GM23338 (cell line): ENCODE results near the gene ANKRD17. TPM values are rescaled to one million over a fixed set of nuclear protein-coding genes. Genes with fewer than 3 reads are reported as not detected.
A peak's percentile ranks its signal among the peaks of the same experiment; 100 is the strongest.

Experiments
- ATAC-seq: fragments of 200-7000 bp; cut with Tn5 transposase; 3 replicates; pipeline ENCODE4 v1.9.1; 2020
- DNase-seq: peaks from one replicate; pipeline ENCODE4 v3.0.0-alpha.2; 2015; ENCODE audit warnings: low spot score
- H2AFZ ChIP-seq: fragments of 200-600 bp; sonication (generic); 2 replicates; pipeline ENCODE4 v1.8.0; 2016; ENCODE audit warnings: antibody characterized with exemption, mild to moderate bottlenecking, moderate library complexity
- H3F3A ChIP-seq: fragments of 200-600 bp; sonication (generic); replicated peaks from 2 replicates; pipeline ENCODE4 v1.8.0; 2017; ENCODE audit warnings: antibody characterized with exemption, mixed run types, low read depth
- H3K27ac ChIP-seq: fragments of 200-600 bp; sonication (generic); 2 replicates; pipeline ENCODE4 v1.6.1; 2016; ENCODE audit warnings: low read depth
- H3K27me3 ChIP-seq: fragments of 200-600 bp; sonication (generic); 2 replicates; pipeline ENCODE4 v1.8.0; 2016; ENCODE audit warnings: mild to moderate bottlenecking, mixed run types, moderate library complexity; ENCODE audit not compliant: insufficient read depth
- H3K36me3 ChIP-seq: fragments of 200-600 bp; sonication (generic); 2 replicates; pipeline ENCODE4 v1.8.0; 2016; ENCODE audit warnings: mild to moderate bottlenecking; ENCODE audit not compliant: insufficient read depth
- H3K4me1 ChIP-seq: fragments of 200-600 bp; sonication (generic); 2 replicates; pipeline ENCODE4 v1.8.0; 2016; ENCODE audit warnings: mild to moderate bottlenecking, moderate library complexity; ENCODE audit not compliant: insufficient read depth
- H3K4me2 ChIP-seq: fragments of 200-600 bp; sonication (generic); 2 replicates; pipeline ENCODE4 v1.7.1; 2017; ENCODE audit warnings: mixed run types
- H3K4me3 ChIP-seq: fragments of 200-600 bp; sonication (generic); 2 replicates; pipeline ENCODE4 v1.6.1; 2016; ENCODE audit warnings: mixed run types
- H3K79me2 ChIP-seq: fragments of 200-600 bp; sonication (generic); replicated peaks from 2 replicates; pipeline ENCODE4 v1.8.0; 2017; ENCODE audit warnings: mild to moderate bottlenecking; ENCODE audit not compliant: insufficient read depth
- H3K9me2 ChIP-seq: fragments of 200-600 bp; sonication (generic); 2 replicates; pipeline ENCODE4 v1.8.0; 2017; ENCODE audit not compliant: insufficient read depth
- H4K20me1 ChIP-seq: fragments of 200-600 bp; sonication (generic); replicated peaks from 2 replicates; pipeline ENCODE4 v1.8.0; 2017; ENCODE audit warnings: mild to moderate bottlenecking; ENCODE audit not compliant: insufficient read depth
- H3K27ac Mint-ChIP-seq: 2 replicates; pipeline ENCODE4 v1.8.0; 2020; ENCODE audit warnings: inconsistent platforms, mild to moderate bottlenecking, moderate library complexity, mixed read lengths
- H3K27me3 Mint-ChIP-seq: 3 replicates; pipeline ENCODE4 v1.8.0; 2022; ENCODE audit warnings: low read depth, mild to moderate bottlenecking, moderate library complexity, mixed read lengths, inconsistent platforms; ENCODE audit not compliant: insufficient read depth, poor library complexity
- H3K36me3 Mint-ChIP-seq: 3 replicates; pipeline ENCODE4 v1.8.0; 2021; ENCODE audit warnings: low read depth, mild to moderate bottlenecking, inconsistent platforms, moderate library complexity, mixed read lengths
- H3K4me1 Mint-ChIP-seq: 3 replicates; pipeline ENCODE4 v1.8.0; 2020; ENCODE audit warnings: mild to moderate bottlenecking, inconsistent platforms, mixed read lengths
- H3K4me3 Mint-ChIP-seq: 3 replicates; pipeline ENCODE4 v1.8.0; 2021; ENCODE audit warnings: moderate library complexity, mild to moderate bottlenecking, inconsistent platforms, mixed read lengths
- H3K9me3 Mint-ChIP-seq: 3 replicates; pipeline ENCODE4 v1.8.0; 2020; ENCODE audit warnings: moderate library complexity, mild to moderate bottlenecking, inconsistent platforms, mixed read lengths
- EZH2 ChIP-seq: fragments of 200-600 bp; sonication (generic); IDR thresholded peaks from one replicate; pipeline ENCODE4 v1.8.0; 2017; ENCODE audit warnings: antibody characterized with exemption, mild to moderate bottlenecking, low read depth; ENCODE audit not compliant: unreplicated experiment
- JUNB ChIP-seq: IDR thresholded peaks from one replicate; pipeline ENCODE4 v1.6.1; 2016; ENCODE audit warnings: antibody characterized with exemption; ENCODE audit not compliant: unreplicated experiment
- POLR2AphosphoS5 ChIP-seq: IDR thresholded peaks from 2 replicates; pipeline ENCODE4 v1.6.1; 2016; ENCODE audit warnings: antibody characterized with exemption, low read depth
- STAT1 ChIP-seq: IDR thresholded peaks from one replicate; pipeline ENCODE4 v1.6.1; 2016; ENCODE audit warnings: antibody characterized with exemption; ENCODE audit not compliant: unreplicated experiment
- ZNF114 ChIP-seq: fragments of 250-450 bp; sonication (Bioruptor Pico); IDR thresholded peaks from 2 replicates; pipeline ENCODE4 v1.5.0; 2020; ENCODE audit warnings: mild to moderate bottlenecking, moderate library complexity
- polyA plus RNA-seq: library from polyadenylated mRNA; unstranded; fragments of >200 nt; fragmentation: Nextera tagmentation; extraction: Ambion mirVana; gene quantifications from 2 replicates; pipeline ENCODE4 v1.2.1, GENCODE V29; 2016
- total RNA-seq: library from RNA; depleted of rRNA; stranded (reverse); fragments of >200 nt; shearing (Covaris generic); gene quantifications from 2 replicates; pipeline ENCODE4 v1.2.3, GENCODE V29; 2014
- TF ChIP-seq, protein P1 (sequence below): IDR thresholded peaks from one replicate; pipeline ENCODE4 v1.6.1; 2018; ENCODE audit warnings: antibody characterized with exemption; ENCODE audit not compliant: unreplicated experiment
- TF ChIP-seq, protein P2 (sequence below): IDR thresholded peaks from 2 replicates; pipeline ENCODE4 v1.6.1; 2016; ENCODE audit warnings: antibody characterized with exemption

ANKRD17 gene
- total and polyA plus RNA-seq, 2 experiments from 2014 or later, result 41.9 to 85.3 TPM

GRCh38 chr4:73224886-73225285, 33.7 kb downstream of the ANKRD17 start:
- H3K79me2 ChIP-seq, result peaks cover 97% of the 10 kb centered on the region
- H3K27me3 Mint-ChIP-seq, result peaks cover 2% of the 10 kb centered on the region

DNA sequence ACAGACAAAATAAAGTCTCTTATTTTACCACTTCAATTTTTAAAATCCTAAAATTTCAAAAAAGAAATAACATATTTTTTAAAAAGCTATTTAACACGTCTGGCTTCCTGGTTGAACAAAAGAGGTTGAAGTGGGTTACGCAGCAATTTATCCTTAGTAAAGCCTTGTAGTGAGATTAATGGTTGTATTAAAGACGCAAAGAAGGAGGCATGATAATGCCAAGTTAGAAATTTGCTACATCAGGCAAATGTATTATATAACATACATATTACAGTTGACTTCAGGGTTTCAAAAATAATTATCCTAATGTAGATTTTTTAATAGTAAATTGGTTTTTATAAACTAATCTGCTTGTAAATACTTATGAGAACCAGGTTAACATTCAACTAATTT, 35.3 kb downstream of the ANKRD17 start:
- Mint-ChIP-seq H3K4me1 (peaks cover 28% of the 10 kb centered on the region), H3K9me3 (no peaks in the 10 kb centered on the region), H3K27me3 (peaks cover 2% of the 10 kb centered on the region), H3K4me3 (peak overlapping the region; percentile 26; the same call in 1 of the 3 replicates), H3K36me3 (no peaks in the 10 kb centered on the region), H3K27ac (no peak overlapping the region)
- Histone ChIP-seq H3K4me2 (peak overlapping the region; percentile 24; the same call in 1 of the 2 replicates), H4K20me1 (peaks cover 15% of the 10 kb centered on the region; the same call in 1 of the 2 replicates), H3K79me2 (peaks cover 97% of the 10 kb centered on the region), H3K27ac (0 out of 2 replicates have a peak overlapping the region, but pooled peaks have one; percentile 23), H3K9me2 (no peaks in the 10 kb centered on the region), H3K27me3 (no peaks in the 10 kb centered on the region), H3K36me3 (no peaks in the 10 kb centered on the region), H2AFZ (no peak overlapping the region), H3F3A (no peaks in the 10 kb centered on the region), H3K4me3 (no peak overlapping the region), H3K4me1 (peaks cover 34% of the 10 kb centered on the region)
- no peak for DNase-seq
- ATAC-seq, result no peak
- no peak for TF ChIP-seq EZH2
- TF ChIP-seq, protein P1, sequence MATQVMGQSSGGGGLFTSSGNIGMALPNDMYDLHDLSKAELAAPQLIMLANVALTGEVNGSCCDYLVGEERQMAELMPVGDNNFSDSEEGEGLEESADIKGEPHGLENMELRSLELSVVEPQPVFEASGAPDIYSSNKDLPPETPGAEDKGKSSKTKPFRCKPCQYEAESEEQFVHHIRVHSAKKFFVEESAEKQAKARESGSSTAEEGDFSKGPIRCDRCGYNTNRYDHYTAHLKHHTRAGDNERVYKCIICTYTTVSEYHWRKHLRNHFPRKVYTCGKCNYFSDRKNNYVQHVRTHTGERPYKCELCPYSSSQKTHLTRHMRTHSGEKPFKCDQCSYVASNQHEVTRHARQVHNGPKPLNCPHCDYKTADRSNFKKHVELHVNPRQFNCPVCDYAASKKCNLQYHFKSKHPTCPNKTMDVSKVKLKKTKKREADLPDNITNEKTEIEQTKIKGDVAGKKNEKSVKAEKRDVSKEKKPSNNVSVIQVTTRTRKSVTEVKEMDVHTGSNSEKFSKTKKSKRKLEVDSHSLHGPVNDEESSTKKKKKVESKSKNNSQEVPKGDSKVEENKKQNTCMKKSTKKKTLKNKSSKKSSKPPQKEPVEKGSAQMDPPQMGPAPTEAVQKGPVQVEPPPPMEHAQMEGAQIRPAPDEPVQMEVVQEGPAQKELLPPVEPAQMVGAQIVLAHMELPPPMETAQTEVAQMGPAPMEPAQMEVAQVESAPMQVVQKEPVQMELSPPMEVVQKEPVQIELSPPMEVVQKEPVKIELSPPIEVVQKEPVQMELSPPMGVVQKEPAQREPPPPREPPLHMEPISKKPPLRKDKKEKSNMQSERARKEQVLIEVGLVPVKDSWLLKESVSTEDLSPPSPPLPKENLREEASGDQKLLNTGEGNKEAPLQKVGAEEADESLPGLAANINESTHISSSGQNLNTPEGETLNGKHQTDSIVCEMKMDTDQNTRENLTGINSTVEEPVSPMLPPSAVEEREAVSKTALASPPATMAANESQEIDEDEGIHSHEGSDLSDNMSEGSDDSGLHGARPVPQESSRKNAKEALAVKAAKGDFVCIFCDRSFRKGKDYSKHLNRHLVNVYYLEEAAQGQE, result no peak
- TF ChIP-seq POLR2AphosphoS5, result no peak
- TF ChIP-seq, protein P2, sequence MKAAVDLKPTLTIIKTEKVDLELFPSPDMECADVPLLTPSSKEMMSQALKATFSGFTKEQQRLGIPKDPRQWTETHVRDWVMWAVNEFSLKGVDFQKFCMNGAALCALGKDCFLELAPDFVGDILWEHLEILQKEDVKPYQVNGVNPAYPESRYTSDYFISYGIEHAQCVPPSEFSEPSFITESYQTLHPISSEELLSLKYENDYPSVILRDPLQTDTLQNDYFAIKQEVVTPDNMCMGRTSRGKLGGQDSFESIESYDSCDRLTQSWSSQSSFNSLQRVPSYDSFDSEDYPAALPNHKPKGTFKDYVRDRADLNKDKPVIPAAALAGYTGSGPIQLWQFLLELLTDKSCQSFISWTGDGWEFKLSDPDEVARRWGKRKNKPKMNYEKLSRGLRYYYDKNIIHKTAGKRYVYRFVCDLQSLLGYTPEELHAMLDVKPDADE, result no peak

More at GRCh38 chr4:73224886-73225285, 33.7 kb downstream of the ANKRD17 start:
- H3K27ac Mint-ChIP-seq, result 0 out of 2 replicates have a peak overlapping the region, but pooled peaks have one; percentile 57
- no peak overlapping the region for H2AFZ ChIP-seq
- H3K4me2 ChIP-seq, result peak overlapping the region; percentile 3; the same call in 1 of the 2 replicates
- H3K4me1 Mint-ChIP-seq, result peaks cover 28% of the 10 kb centered on the region
- ATAC-seq (no peak; the same call in 1 of the 3 replicates), DNase-seq (peak; percentile 55)
- peak overlapping the region; percentile 65; the same call in 1 of the 2 replicates for H3K27ac ChIP-seq
- H3K36me3 ChIP-seq, result no peaks in the 10 kb centered on the region
- H3K9me3 Mint-ChIP-seq, result no peaks in the 10 kb centered on the region
- H3F3A ChIP-seq, result no peaks in the 10 kb centered on the region
- TF ChIP-seq, protein P1, result no peak
- TF ChIP-seq JUNB (no peak), STAT1 (no peak), POLR2AphosphoS5 (no peak), ZNF114 (CRISPR knock-in tag) (no peak)
- H4K20me1 ChIP-seq, result peaks cover 13% of the 10 kb centered on the region; the same call in 1 of the 2 replicates
- H3K9me2 ChIP-seq, result no peaks in the 10 kb centered on the region
- H3K4me1 ChIP-seq, result peaks cover 34% of the 10 kb centered on the region
- peak overlapping the region; percentile 11; the same call in 1 of the 3 replicates for H3K4me3 Mint-ChIP-seq
- H3K4me3 ChIP-seq, result no peak overlapping the region
- no peaks in the 10 kb centered on the region for H3K27me3 ChIP-seq
- peaks cover 7% of the 10 kb centered on the region; the same call in 1 of the 3 replicates for H3K36me3 Mint-ChIP-seq
